Measurements from ENCODE around the gene KLK8. TPM values are rescaled to one million over a fixed set of nuclear protein-coding genes. Genes with fewer than 3 reads are reported as not detected.
A peak's percentile ranks its signal among the peaks of the same experiment; 100 is the strongest.

The KLK8 gene
- total RNA-seq, result not detected

GRCh38 chr19:51001515-51001914 lies at the start of gene KLK8:
Gene KLK8 (minus strand): TSS chr19:51001604. CDS start chr19:51001167, 437 bp downstream.
- POLR2A ChIA-PET, result no interaction called here
- DNase-seq, result no peak
- Mint-ChIP-seq H3K27ac (no peak within 1 kb of the TSS), H3K27me3 (peaks cover 2% of the 10 kb centered on the region), H3K9me3 (no peaks in the 10 kb centered on the region), H3K4me3 (no peak within 1 kb of the TSS), H3K36me3 (ENCODE audit: low read depth) (no peaks in the 10 kb centered on the region), H3K4me1 (no peaks in the 10 kb centered on the region)
- CTCF ChIA-PET, result interaction anchor here (1.5 kb wide), 1 partner anchor 15 kb away, joined by 3 read pairs; no protein-coding TSS in a partner anchor

- ChIA-PET CTCF (no interaction called here), POLR2A (no interaction called here)
- H3K27ac Mint-ChIP-seq, result no peak overlapping the region
- no peaks in the 10 kb centered on the region for H3K4me1 Mint-ChIP-seq
- no peak overlapping the region for H3K4me3 Mint-ChIP-seq
- H3K36me3 Mint-ChIP-seq (ENCODE audit: low read depth), result no peaks in the 10 kb centered on the region
- no peak for DNase-seq
- H3K27me3 Mint-ChIP-seq, result peaks cover 8% of the 10 kb centered on the region
- H3K9me3 Mint-ChIP-seq, result no peaks in the 10 kb centered on the region
Measured at GRCh38 chr19:51047031-51047335, 45.6 kb upstream of the KLK8 start.

GRCh38 chr19:51044327-51044726 lies 42.9 kb upstream of the KLK8 start:
- no peaks in the 10 kb centered on the region for H3K9me3 Mint-ChIP-seq
- no peak for DNase-seq
- H3K36me3 Mint-ChIP-seq (ENCODE audit: low read depth), result no peaks in the 10 kb centered on the region
- H3K27me3 Mint-ChIP-seq, result peaks cover 8% of the 10 kb centered on the region
- H3K4me1 Mint-ChIP-seq, result no peaks in the 10 kb centered on the region
- CTCF ChIA-PET, result interaction anchor here (0.8 to 1.5 kb wide), 3 partner anchors 9 to 47 kb away, joined by 3 to 5 read pairs (median 3); partner anchors contain the start of gene KLK12
- H3K27ac Mint-ChIP-seq, result no peak overlapping the region
- H3K4me3 Mint-ChIP-seq, result no peak overlapping the region
- POLR2A ChIA-PET, result no interaction called here

- H3K4me3 Mint-ChIP-seq, result no peak overlapping the region
- no peak for DNase-seq
- peaks cover 8% of the 10 kb centered on the region for H3K27me3 Mint-ChIP-seq
- no peaks in the 10 kb centered on the region for H3K9me3 Mint-ChIP-seq
- H3K27ac Mint-ChIP-seq, result peak overlapping the region; percentile 44
- no peaks in the 10 kb centered on the region for H3K36me3 Mint-ChIP-seq (ENCODE audit: low read depth)
- CTCF ChIA-PET, result interaction anchor here (0.8 kb wide), 1 partner anchor 8 kb away, joined by 3 read pairs; the partner anchor contains the start of gene KLK12
- no peaks in the 10 kb centered on the region for H3K4me1 Mint-ChIP-seq
- POLR2A ChIA-PET, result no interaction called here
Measured at GRCh38 chr19:51043497-51043896, 42.1 kb upstream of the KLK8 start.

GRCh38 chr19:51040151-51040550 lies 38.7 kb upstream of the KLK8 start:
- Mint-ChIP-seq H3K36me3 (ENCODE audit: low read depth) (no peaks in the 10 kb centered on the region), H3K27me3 (no peaks in the 10 kb centered on the region), H3K4me1 (no peaks in the 10 kb centered on the region), H3K4me3 (no peak overlapping the region), H3K9me3 (no peaks in the 10 kb centered on the region), H3K27ac (no peak overlapping the region)
- POLR2A ChIA-PET, result no interaction called here
- CTCF ChIA-PET, result no interaction called here
- no peak for DNase-seq

- CTCF ChIA-PET, result no interaction called here
- Mint-ChIP-seq H3K4me1 (no peaks in the 10 kb centered on the region), H3K27ac (no peak overlapping the region), H3K9me3 (no peaks in the 10 kb centered on the region), H3K27me3 (peaks cover 3% of the 10 kb centered on the region), H3K36me3 (ENCODE audit: low read depth) (no peaks in the 10 kb centered on the region), H3K4me3 (no peak overlapping the region)
- no peak for DNase-seq
- POLR2A ChIA-PET, result no interaction called here
Measured at GRCh38 chr19:51036519-51036918, 35.1 kb upstream of the KLK8 start.

- H3K27me3 Mint-ChIP-seq, result peaks cover 3% of the 10 kb centered on the region
- ChIA-PET POLR2A (no interaction called here), CTCF (interaction anchor here (0.6 to 1.3 kb wide), 2 partner anchors 9 to 14 kb away, joined by 3 read pairs; no protein-coding TSS in a partner anchor)
- no peaks in the 10 kb centered on the region for H3K36me3 Mint-ChIP-seq (ENCODE audit: low read depth)
- H3K27ac Mint-ChIP-seq, result no peak within 1 kb of the TSS
- no peak within 1 kb of the TSS for H3K4me3 Mint-ChIP-seq
- no peak for DNase-seq
- H3K4me1 Mint-ChIP-seq, result no peaks in the 10 kb centered on the region
- H3K9me3 Mint-ChIP-seq, result no peaks in the 10 kb centered on the region
Measured at GRCh38 chr19:51034704-51035103, 33.3 kb upstream of the KLK8 start, which contains the start of gene KLK12. Gene KLK12 (minus strand): TSS chr19:51035002. CDS start chr19:51034621, 381 bp downstream.

GRCh38 chr19:51031880-51032225 lies 30.4 kb upstream of the KLK8 start:
- DNase-seq, result no peak
- H3K4me3 Mint-ChIP-seq, result no peak overlapping the region
- POLR2A ChIA-PET, result no interaction called here
- no peaks in the 10 kb centered on the region for H3K9me3 Mint-ChIP-seq
- CTCF ChIA-PET, result no interaction called here
- peaks cover 3% of the 10 kb centered on the region for H3K27me3 Mint-ChIP-seq
- H3K4me1 Mint-ChIP-seq, result no peaks in the 10 kb centered on the region
- H3K27ac Mint-ChIP-seq, result no peak overlapping the region
- H3K36me3 Mint-ChIP-seq (ENCODE audit: low read depth), result no peaks in the 10 kb centered on the region

GRCh38 chr19:51031220-51031879 lies 29.9 kb upstream of the KLK8 start:
- ChIA-PET POLR2A (no interaction called here), CTCF (no interaction called here)
- no peak for DNase-seq

GRCh38 chr19:51030631-51031030 lies 29.2 kb upstream of the KLK8 start:
- Mint-ChIP-seq H3K9me3 (no peaks in the 10 kb centered on the region), H3K4me1 (no peaks in the 10 kb centered on the region), H3K4me3 (no peak overlapping the region), H3K27me3 (peaks cover 5% of the 10 kb centered on the region), H3K27ac (no peak overlapping the region), H3K36me3 (ENCODE audit: low read depth) (no peaks in the 10 kb centered on the region)
- ChIA-PET POLR2A (no interaction called here), CTCF (no interaction called here)
- no peak for DNase-seq

More at GRCh38 chr19:51031220-51031879, 29.9 kb upstream of the KLK8 start:
- no peaks in the 10 kb centered on the region for H3K9me3 Mint-ChIP-seq
- no peak overlapping the region for H3K27ac Mint-ChIP-seq
- peaks cover 5% of the 10 kb centered on the region for H3K27me3 Mint-ChIP-seq
- H3K36me3 Mint-ChIP-seq (ENCODE audit: low read depth), result no peaks in the 10 kb centered on the region
- H3K4me3 Mint-ChIP-seq, result no peak overlapping the region
- no peaks in the 10 kb centered on the region for H3K4me1 Mint-ChIP-seq

- ChIA-PET CTCF (no interaction called here), POLR2A (no interaction called here)
- DNase-seq, result no peak
- Mint-ChIP-seq H3K27me3 (peaks cover 4% of the 10 kb centered on the region), H3K4me3 (no peak overlapping the region), H3K9me3 (no peaks in the 10 kb centered on the region), H3K27ac (no peak overlapping the region), H3K4me1 (no peaks in the 10 kb centered on the region), H3K36me3 (ENCODE audit: low read depth) (no peaks in the 10 kb centered on the region)
Measured at GRCh38 chr19:51029718-51030117, 28.3 kb upstream of the KLK8 start.

GRCh38 chr19:51027873-51028272 lies 26.5 kb upstream of the KLK8 start:
- ChIA-PET POLR2A (no interaction called here), CTCF (interaction anchor here (0.9 kb wide), 1 partner anchor 394 kb away, joined by 4 read pairs; no protein-coding TSS in a partner anchor)
- Mint-ChIP-seq H3K27ac (no peak overlapping the region), H3K4me3 (no peak overlapping the region), H3K36me3 (ENCODE audit: low read depth) (no peaks in the 10 kb centered on the region), H3K9me3 (no peaks in the 10 kb centered on the region), H3K27me3 (peaks cover 3% of the 10 kb centered on the region), H3K4me1 (no peaks in the 10 kb centered on the region)
- DNase-seq, result no peak

- POLR2A ChIA-PET, result no interaction called here
- Mint-ChIP-seq H3K9me3 (no peaks in the 10 kb centered on the region), H3K4me3 (no peak overlapping the region), H3K27ac (no peak overlapping the region), H3K4me1 (no peaks in the 10 kb centered on the region), H3K36me3 (ENCODE audit: low read depth) (no peaks in the 10 kb centered on the region), H3K27me3 (peaks cover 9% of the 10 kb centered on the region)
- CTCF ChIA-PET, result interaction anchor here (0.9 kb wide), 1 partner anchor 395 kb away, joined by 4 read pairs; no protein-coding TSS in a partner anchor
- no peak for DNase-seq
Measured at GRCh38 chr19:51027126-51027806, 25.9 kb upstream of the KLK8 start.

- Mint-ChIP-seq H3K4me3 (no peak within 1 kb of the TSS), H3K9me3 (no peaks in the 10 kb centered on the region), H3K27me3 (peaks cover 9% of the 10 kb centered on the region), H3K27ac (no peak within 1 kb of the TSS), H3K36me3 (ENCODE audit: low read depth) (no peaks in the 10 kb centered on the region), H3K4me1 (no peaks in the 10 kb centered on the region)
- DNase-seq, result no peak
- CTCF ChIA-PET, result no interaction called here
- POLR2A ChIA-PET, result no interaction called here
Measured at GRCh38 chr19:51026554-51026831, 25.1 kb upstream of the KLK8 start, which contains the start of gene KLK11. Gene KLK11 (minus strand): TSS chr19:51026616. CDS start chr19:51025631, 985 bp downstream.
